Measurements from ENCODE around the gene LBR.
A peak's percentile ranks its signal among the peaks of the same experiment; 100 is the strongest.

The LBR gene

DNA sequence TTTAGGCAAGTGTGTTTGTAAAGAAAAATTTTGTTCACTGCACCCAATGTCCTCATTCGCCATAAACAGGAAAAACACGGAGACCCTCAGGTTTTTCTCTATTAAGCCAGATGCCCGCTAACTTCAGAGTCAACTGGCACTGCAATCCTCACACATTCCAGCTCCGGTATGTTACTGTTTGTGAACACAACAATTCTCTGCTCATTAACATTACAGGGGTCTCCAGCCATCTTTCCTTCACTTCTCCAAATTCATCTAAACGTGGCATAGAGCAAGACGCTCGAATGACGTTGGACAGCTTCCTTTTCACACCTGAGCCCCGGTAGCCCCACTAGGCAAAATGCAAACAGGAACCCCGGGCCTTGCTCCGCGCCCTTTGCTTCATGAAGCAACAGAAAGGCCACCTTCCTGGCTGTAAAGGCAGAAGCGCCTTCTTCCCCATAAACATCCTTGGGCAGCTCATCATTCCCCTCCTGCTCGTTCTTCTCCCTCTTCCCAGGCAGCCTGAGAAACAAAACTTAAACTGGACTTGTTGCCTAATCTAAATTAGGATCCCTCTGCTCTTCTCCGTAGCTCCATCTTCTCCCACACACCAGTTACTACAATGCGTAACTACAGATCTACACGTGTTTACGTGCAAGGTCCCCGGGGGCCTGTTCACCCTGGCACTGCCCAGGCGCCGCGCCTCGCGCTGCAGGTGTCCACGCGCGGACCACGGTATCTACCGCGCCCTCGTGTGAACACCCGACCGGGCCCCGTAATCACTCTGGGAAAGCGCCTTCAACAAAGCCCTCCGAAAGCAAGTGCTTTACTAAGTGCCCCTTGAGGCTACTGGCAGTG, 1.2 kb downstream of the LBR start:
- DNase-seq (ENCODE audit: insufficient read length, low spot score) (no peak), FAIRE-seq (no peak)
- no peak for TF ChIP-seq POLR2A (IDR thresholded peaks at IDR 0.05; ENCODE audit: low read depth, low read length)

DNA sequence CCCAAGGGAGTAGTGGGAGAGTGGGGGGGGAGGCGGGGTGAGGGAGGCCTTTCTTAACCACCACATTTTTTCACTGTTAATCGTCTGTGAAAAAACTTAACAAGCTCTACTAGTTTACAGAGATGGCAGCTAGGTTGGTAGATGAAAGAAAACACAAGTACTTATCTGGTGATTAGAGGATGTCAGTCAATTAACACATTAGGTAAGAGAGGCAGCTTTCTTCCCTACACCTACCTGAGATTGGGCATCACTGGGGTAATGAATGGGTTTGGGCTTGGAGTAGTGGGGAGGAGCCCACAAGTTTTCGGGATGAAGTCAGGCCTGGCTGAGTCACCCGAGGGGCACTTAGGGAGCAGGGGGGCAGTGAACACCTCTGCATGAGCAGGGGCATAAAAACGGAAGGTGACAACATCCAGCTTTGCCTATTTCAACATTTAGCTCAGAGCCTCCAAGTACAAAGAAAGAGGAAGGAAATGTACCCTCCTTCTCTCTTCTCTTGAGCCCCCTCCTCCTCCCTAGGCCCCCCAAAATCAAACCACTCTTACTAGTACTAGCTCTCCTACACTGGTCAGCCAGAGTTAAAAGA, 2.5 kb downstream of the LBR start:
- peak; percentile 62 for FAIRE-seq
- DNase-seq (ENCODE audit: insufficient read length, low spot score): peak; percentile 59
- no peak for TF ChIP-seq POLR2A (IDR thresholded peaks at IDR 0.05; ENCODE audit: low read depth, low read length)

DNA sequence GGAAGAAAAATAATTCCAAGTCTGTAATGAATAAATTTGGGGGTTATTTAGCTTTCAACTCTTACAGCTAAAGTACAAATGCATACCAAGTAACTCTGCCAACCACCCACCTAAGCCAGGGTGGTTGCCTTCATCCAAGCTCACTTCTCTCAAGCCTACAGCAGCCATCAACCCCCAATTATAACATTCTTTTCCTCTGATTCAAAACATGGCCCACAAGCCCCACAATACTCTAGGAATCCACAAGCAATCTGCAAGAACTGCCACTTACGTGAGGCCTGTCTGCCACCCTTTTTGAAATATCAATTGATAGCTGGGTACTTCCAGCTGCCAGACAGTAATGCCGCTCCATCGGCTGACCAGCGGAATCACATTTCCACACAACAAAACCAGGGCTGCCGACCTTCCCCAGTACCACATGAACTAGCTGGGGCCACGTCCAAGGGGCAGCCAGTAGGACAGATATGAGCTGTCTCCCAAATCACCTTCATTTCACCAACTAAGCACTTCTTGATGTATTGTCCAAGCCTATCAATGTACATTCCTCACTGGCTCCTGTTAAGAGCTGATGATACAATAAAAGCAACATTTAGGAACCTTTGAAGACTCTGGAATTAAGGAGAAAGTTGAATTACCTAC, 3.2 kb downstream of the LBR start:
- FAIRE-seq: no peak
- peak; percentile 64 for DNase-seq (ENCODE audit: insufficient read length, low spot score)
- TF ChIP-seq POLR2A (IDR thresholded peaks at IDR 0.05; ENCODE audit: low read depth, low read length): no peak

DNA sequence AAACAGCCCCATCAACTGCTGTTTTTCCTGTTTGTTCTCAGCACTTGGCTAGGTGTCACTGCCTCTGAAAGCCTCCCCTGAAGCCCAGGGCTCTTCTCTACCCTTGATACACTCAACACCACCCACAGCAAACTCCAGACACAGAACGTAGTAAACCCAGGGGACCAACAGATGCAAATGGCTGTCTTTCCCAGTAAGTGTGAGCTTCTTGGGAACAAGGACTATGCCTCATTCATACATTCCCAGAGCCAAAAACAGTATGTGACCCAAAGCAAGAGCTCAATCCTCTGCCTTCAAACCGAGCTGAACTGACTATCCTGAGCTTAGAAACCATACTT, 4.4 kb downstream of the LBR start:
- no peak for FAIRE-seq
- no peak for DNase-seq (ENCODE audit: insufficient read length, low spot score)
- no peak for TF ChIP-seq POLR2A (IDR thresholded peaks at IDR 0.05; ENCODE audit: low read depth, low read length)

DNA sequence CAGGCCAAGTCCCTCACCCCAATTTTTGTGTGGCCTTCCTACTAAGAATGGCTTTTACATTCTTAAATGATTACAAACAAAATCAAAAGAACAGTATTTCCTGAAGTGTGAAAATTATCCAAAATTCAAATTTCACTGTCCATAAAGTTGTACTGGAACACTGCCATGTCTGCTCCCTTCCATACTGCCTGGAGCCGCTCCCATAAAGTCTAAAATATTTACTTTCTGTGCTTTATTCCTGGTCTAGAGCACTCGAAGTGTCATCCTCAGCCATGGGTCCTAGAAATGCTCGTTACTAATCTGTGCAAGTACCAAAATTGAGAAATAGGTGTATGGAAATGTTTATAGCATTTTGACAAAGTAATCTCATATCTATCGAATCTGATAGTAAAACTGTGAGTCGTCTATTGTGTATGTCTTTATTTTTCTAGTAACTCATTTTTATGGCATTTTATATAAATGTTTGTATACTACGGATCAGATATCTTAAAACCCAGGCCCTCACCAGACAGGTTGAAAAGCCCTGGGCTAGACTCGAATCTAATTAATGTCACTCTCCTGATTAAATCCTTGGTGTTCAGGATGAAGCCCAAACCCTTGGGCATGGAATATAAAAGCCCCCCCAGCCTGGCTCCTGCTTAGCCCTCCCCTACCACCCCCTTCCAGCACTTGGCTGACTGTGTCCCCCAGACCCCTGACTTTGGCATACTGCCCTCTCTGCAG, 4.9 kb downstream of the LBR start:
- no peak for FAIRE-seq
- TF ChIP-seq POLR2A (IDR thresholded peaks at IDR 0.05; ENCODE audit: low read depth, low read length): no peak
- DNase-seq (ENCODE audit: insufficient read length, low spot score): no peak

DNA sequence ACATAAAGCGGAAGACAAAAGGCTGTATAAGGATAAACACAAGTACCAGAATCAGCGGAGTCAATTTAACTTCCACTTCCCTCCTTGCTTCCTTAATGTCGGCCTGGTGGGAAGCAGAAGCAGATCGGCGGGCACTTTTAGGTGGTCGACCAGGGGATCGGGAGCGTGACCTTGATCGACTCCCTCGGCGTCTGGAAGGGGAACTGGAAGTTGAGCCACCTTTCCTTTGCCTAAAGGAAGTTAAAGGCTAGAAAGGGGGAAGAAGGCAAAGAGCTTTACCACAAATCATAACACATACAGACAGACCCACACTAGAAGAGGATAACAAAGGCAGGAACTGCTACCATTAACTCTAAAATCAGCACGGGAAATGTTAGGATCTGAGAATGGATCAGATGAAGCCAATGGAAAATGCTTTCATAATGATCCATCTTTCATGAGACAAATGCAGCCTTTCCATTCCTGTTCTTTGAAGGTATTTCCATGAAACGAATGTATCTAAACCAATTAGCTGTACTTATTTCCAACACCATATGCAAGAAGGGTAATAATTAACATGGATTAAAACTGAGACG, 5.7 kb downstream of the LBR start:
- no peak for TF ChIP-seq POLR2A (IDR thresholded peaks at IDR 0.05; ENCODE audit: low read depth, low read length)
- DNase-seq (ENCODE audit: insufficient read length, low spot score) (no peak), FAIRE-seq (no peak)

DNA sequence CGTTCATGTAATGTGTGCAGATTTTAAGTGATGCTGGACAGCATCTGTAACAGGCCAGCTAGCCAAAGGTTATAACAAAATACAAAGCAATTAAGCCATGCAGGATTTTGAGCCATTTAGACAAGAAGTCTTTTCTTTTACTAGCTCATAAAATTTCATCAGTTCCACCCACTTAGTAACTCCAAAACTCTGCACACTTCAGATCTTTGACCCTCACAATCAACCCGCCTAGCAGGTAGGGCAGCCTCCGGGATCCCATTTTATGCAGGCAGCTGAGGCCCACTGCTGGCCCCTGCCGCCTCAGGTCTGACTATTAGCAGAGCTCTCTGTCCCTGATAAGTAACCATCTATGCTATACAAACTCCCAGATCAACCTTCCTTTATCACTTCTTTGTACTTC, 9.2 kb downstream of the LBR start:
- no peak for DNase-seq (ENCODE audit: insufficient read length, low spot score)
- no peak for TF ChIP-seq POLR2A (IDR thresholded peaks at IDR 0.05; ENCODE audit: low read depth, low read length)
- no peak for FAIRE-seq

DNA sequence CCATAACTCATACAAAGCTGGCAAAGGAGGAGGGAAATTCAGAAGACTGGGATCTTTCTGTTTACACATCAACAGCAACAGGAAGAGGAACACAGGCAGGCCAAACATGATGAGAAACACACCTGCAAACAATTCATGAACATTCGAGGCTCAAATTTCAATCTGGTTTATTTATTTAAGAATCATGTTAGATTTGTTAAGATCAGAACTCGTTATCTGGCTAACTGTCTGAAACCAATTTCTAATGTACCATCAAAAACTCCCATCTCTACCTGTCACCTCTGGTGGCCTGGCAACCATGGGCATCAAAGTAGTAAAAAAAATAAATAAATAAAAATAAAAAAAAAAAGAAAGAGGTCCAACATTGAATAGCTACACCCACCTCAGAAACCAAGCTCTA, 9.8 kb downstream of the LBR start:
- DNase-seq (ENCODE audit: insufficient read length, low spot score) (no peak), FAIRE-seq (no peak)

DNA sequence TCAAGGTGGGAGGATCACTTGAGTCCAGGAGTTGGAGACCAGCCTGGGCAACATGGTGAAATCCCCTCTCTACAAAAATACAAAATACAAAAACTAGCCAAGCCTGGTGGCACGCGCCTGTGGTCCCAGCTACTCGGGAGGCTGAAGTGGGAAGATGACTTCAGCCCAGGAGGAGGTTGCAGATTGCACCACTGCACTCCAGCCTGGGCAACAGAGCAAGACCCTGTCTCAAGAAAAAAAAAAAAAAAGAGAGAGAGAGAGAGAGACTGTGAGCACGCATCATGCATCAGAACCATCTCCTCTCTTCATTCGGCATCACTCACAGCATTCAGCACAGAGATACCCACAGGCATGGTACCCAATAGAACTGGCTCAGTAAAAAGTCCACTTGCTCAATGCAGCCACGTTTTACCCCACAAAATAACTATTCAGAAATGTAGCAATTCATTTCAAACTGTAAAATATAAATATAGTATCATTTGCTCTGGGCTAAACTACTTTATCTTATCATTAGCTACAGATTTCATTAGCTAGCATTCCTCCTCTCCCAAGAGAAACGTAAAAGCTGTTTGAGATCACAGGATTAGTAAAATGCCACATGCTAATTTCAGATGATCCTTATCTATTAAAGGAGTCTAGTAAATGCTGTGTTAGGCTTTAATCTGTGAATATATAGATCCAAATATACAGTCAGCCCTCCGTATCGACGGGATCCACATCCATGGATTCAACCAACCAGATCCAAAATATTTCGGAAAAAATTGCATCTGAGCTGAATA, 11.7 kb downstream of the LBR start:
- DNase-seq (ENCODE audit: insufficient read length, low spot score) (no peak), FAIRE-seq (no peak)
- no peak for TF ChIP-seq POLR2A (IDR thresholded peaks at IDR 0.05; ENCODE audit: low read depth, low read length)

More for the DNA sequence above, 9.8 kb downstream of the LBR start:
- no peak for TF ChIP-seq POLR2A (IDR thresholded peaks at IDR 0.05; ENCODE audit: low read depth, low read length)

DNA sequence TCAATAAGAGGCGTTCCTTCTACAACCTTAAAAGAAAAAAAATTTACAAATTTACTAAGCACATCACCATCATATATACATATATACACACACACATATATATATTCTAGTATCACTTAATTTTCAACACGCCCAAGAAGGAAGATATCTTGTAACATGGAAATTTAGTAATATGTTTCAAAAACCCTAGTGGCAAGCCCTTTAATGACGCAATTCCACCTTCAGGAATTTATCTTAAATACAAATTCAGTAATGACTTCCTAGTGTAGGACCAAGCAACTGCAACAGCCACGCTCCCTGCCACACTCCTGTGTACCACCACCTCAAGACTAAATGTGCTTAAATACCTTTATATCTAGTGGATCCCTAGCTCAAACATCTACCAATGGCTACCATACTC, 12.5 kb downstream of the LBR start:
- no peak for FAIRE-seq
- TF ChIP-seq POLR2A (IDR thresholded peaks at IDR 0.05; ENCODE audit: low read depth, low read length): no peak
- DNase-seq (ENCODE audit: insufficient read length, low spot score): no peak

DNA sequence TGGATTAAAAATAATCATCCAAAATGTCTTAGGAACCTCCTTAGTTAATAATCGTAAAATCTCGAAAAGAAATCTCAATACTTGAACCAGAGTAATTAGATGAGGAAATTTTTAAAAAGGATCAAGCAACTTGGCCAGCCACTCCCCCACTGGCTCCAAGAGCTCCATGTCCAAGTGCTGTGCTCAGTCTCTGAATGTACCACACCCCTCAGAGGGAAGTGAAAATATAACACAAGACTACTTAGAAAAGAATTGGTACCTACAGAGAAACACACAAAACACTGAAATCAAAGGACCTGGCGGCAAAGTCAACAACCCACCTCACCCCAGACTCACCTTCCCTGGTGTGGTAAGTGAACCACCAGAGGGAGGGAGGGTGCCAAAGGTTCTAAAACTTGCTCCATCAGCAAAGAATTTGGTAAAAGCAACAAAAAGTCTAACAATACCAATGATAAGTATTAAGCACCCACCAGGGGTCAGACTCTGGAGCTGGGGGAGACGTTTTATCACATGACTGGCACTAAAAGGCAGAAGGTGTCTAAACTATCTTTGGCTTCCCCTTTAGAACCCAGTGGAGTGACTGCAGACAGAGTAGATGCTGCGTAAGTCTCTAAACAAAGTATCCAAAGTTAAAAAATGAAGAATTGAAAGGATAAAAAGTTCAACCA, 14.0 kb downstream of the LBR start:
- DNase-seq (ENCODE audit: insufficient read length, low spot score) (no peak), FAIRE-seq (no peak)
- no peak for TF ChIP-seq POLR2A (IDR thresholded peaks at IDR 0.05; ENCODE audit: low read depth, low read length)

DNA sequence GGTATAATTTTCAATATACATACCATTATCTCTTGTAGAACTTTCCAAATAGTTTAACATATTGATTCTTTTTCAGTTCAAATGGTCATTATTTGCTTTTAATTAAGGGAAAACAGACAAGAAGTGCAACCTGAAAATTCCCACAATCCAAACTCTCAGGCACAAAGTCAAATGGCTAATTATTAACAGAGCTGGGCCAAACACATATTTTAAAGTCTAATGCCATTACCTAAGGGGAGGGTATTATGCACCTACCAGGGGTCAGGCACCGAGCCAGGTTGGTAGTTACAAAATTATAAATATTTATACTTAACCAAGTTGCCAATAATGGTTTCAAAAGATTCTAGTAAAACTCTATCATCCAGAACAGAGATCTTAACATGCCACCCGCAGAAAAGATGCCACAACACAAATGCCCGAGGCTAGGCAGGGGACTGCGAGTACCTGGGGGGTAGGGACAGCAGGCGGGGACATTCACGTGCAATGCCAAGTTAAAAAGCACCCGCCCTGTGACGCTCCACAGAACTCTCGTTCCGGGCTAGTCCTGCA, 15.0 kb downstream of the LBR start:
- DNase-seq (ENCODE audit: insufficient read length, low spot score): no peak
- no peak for FAIRE-seq
- no peak for TF ChIP-seq POLR2A (IDR thresholded peaks at IDR 0.05; ENCODE audit: low read depth, low read length)

Measured in H54 (cell line).